CD14-positive monocyte (primary cell): ENCODE data around the gene NTNG2. TPM values are rescaled to one million over a fixed set of nuclear protein-coding genes. Genes with fewer than 3 reads are reported as not detected.

Experiments used
- DNase-seq, 3 donors: peaks; one replicate each; pipeline ENCODE4 v3.0.0-alpha.2; 2011 to 2022
- H2AFZ ChIP-seq: 2 replicates; pipeline ENCODE4 v1.6.0; 2012; ENCODE audit warnings: mild to moderate bottlenecking, low read depth, low read length, inconsistent platforms; ENCODE audit not compliant: insufficient read depth, poor library complexity, severe bottlenecking
- H3K27ac ChIP-seq, 2 donors: 1 replicate in 1 of 2; 2 replicates in 1 of 2; pipeline ENCODE4 v1.5.1; 2012 to 2013; ENCODE audit warnings: low read length in 2 of 2, control low read depth in 1 of 2, inconsistent platforms in 1 of 2, low read depth in 1 of 2, mild to moderate bottlenecking in 1 of 2
- H3K27me3 ChIP-seq, 2 donors: one replicate each; pipeline versions ENCODE4 v1.6.0 to v1.6.1; 2011 to 2013; ENCODE audit warnings: low read length in 2 of 2; ENCODE audit not compliant: control insufficient read depth in 2 of 2, insufficient read depth in 2 of 2
- H3K36me3 ChIP-seq, 2 donors: replicated peaks in 1 of 2; 1 replicate in 1 of 2; 2 replicates in 1 of 2; pipeline versions ENCODE4 v1.5.1 to v1.6.1; 2012 to 2013; ENCODE audit warnings: low read length in 2 of 2, control low read depth in 1 of 2, inconsistent platforms in 1 of 2, mild to moderate bottlenecking in 1 of 2; ENCODE audit not compliant: insufficient read depth in 2 of 2, control insufficient read depth in 1 of 2
- H3K4me1 ChIP-seq, 2 donors: 1 replicate in 1 of 2; 2 replicates in 1 of 2; pipeline versions ENCODE4 v1.5.1 to v1.6.1; 2012 to 2013; ENCODE audit warnings: low read length in 2 of 2, control low read depth in 1 of 2, inconsistent platforms in 1 of 2, mild to moderate bottlenecking in 1 of 2, moderate library complexity in 1 of 2; ENCODE audit not compliant: insufficient read depth in 2 of 2, control insufficient read depth in 1 of 2
- H3K4me2 ChIP-seq: replicated peaks from 2 replicates; pipeline ENCODE3; 2012; ENCODE audit warnings: low read length, moderate library complexity, mild to moderate bottlenecking; ENCODE audit not compliant: poor library complexity, severe bottlenecking; ENCODE audit errors: extremely low read depth
- H3K4me3 ChIP-seq, 3 experiments: fragments of 200-600 bp in 1 of 3; sonication (generic) in 1 of 3; replicated peaks in 1 of 3; 1 replicate in 2 of 3; 2 replicates in 1 of 3; pipeline ENCODE4 v1.5.1; 2011 to 2013; ENCODE audit warnings: low read length in 3 of 3, mild to moderate bottlenecking in 3 of 3, control low read depth in 2 of 3, low read depth in 2 of 3, inconsistent platforms in 1 of 3, moderate library complexity in 1 of 3
- H3K79me2 ChIP-seq: 2 replicates; pipeline ENCODE4 v1.6.0; 2012; ENCODE audit warnings: mild to moderate bottlenecking, control low read depth, inconsistent platforms, low read length, moderate library complexity; ENCODE audit not compliant: insufficient read depth
- H3K9ac ChIP-seq: 2 replicates; pipeline ENCODE4 v1.6.0; 2017; ENCODE audit warnings: low read length, mild to moderate bottlenecking; ENCODE audit not compliant: insufficient read depth, poor library complexity, severe bottlenecking
- H3K9me3 ChIP-seq, 2 donors: replicated peaks in 1 of 2; 1 replicate in 1 of 2; 2 replicates in 1 of 2; pipeline versions ENCODE4 v1.5.1 to v1.6.1; 2012 to 2013; ENCODE audit warnings: low read length in 2 of 2, control low read depth in 1 of 2; ENCODE audit not compliant: control insufficient read depth in 1 of 2, insufficient read depth in 1 of 2
- H4K20me1 ChIP-seq: 2 replicates; pipeline ENCODE4 v1.6.0; 2012; ENCODE audit warnings: mild to moderate bottlenecking, low read length, control low read depth, moderate library complexity; ENCODE audit not compliant: insufficient read depth
- H3K27ac Mint-ChIP-seq, 7 donors: one replicate each; pipeline ENCODE4 v1.8.0; 2020; ENCODE audit warnings: mild to moderate bottlenecking in 7 of 7, mixed read lengths in 7 of 7, moderate library complexity in 6 of 7, inconsistent platforms in 2 of 7
- H3K27me3 Mint-ChIP-seq, 3 donors: one replicate each; pipeline ENCODE4 v1.8.0; 2021 to 2022; ENCODE audit warnings: low read depth in 3 of 3, mild to moderate bottlenecking in 3 of 3, mixed read lengths in 3 of 3, moderate library complexity in 3 of 3, inconsistent platforms in 1 of 3
- H3K36me3 Mint-ChIP-seq, 2 donors: one replicate each; pipeline ENCODE4 v1.8.0; 2020; ENCODE audit warnings: mixed read lengths in 2 of 2, inconsistent platforms in 1 of 2, mild to moderate bottlenecking in 1 of 2
- H3K4me1 Mint-ChIP-seq: one replicate; pipeline ENCODE4 v1.8.0; 2020; ENCODE audit warnings: mild to moderate bottlenecking, mixed read lengths
- H3K4me3 Mint-ChIP-seq, 2 donors: one replicate each; pipeline ENCODE4 v1.8.0; 2020; ENCODE audit warnings: mild to moderate bottlenecking in 2 of 2, mixed read lengths in 2 of 2, moderate library complexity in 1 of 2
- H3K9me3 Mint-ChIP-seq, 7 donors: one replicate each; pipeline ENCODE4 v1.8.0; 2020 to 2022; ENCODE audit warnings: mixed read lengths in 7 of 7, mild to moderate bottlenecking in 6 of 7, moderate library complexity in 6 of 7, inconsistent platforms in 2 of 7
- CTCF ChIP-seq: fragments of 200-600 bp; IDR thresholded peaks from one replicate; pipeline ENCODE4 v1.8.0; 2022; ENCODE audit warnings: antibody characterized with exemption, mild to moderate bottlenecking
- WGBS: methylation state at CpG from one replicate; pipeline ENCODE4 v1.1.5; 2013; ENCODE audit warnings: missing lambda C conversion rate; ENCODE audit not compliant: insufficient coverage; 5-methylcytosine and 5-hydroxymethylcytosine counted together
- intact Hi-C, 2 donors: fragments of 100-400 bp; cut with micrococcal nuclease; formaldehyde crosslinking; loops; one replicate each; pipeline versions ENCODE4 v1.15.0 to v1.15.1; 2023
- polyA plus RNA-seq, 3 donors: library from polyadenylated mRNA; depleted of rRNA in 1 of 3; unstranded in 2 of 3; stranded (reverse) in 1 of 3; fragments of 300-500 nt in 2 of 3; fragments of >200 nt in 1 of 3; fragmentation: Illumina TruSeq in 2 of 3; gene quantifications; 1 replicate in 2 of 3; 2 replicates in 1 of 3; pipeline ENCODE4 v1.2.3, GENCODE V29; 2012 to 2021

NTNG2 gene
- polyA plus RNA-seq, 3 donors = 2.1 to 10.0 (median 5.0) TPM

- intact Hi-C loops = no loop called here
- no peak for DNase-seq
- Mint-ChIP-seq H3K9me3 (no peaks in the 10 kb centered on the region), H3K4me3 (no peak overlapping the region), H3K4me1 (peaks cover 6% of the 10 kb centered on the region), H3K27ac (no peak overlapping the region), H3K36me3 (peaks cover 43 to 47% of the 10 kb centered on the region in 2 donors), H3K27me3 (no peaks in the 10 kb centered on the region)
- H4K20me1 ChIP-seq = peaks cover 71% of the 10 kb centered on the region
- no peak overlapping the region for H3K4me3 ChIP-seq
- H3K36me3 ChIP-seq = peaks cover 42 to 49% of the 10 kb centered on the region in 2 donors
- H3K4me1 ChIP-seq = peaks cover 0 to 4% of the 10 kb centered on the region in 2 donors
- no peaks in the 10 kb centered on the region for H3K27me3 ChIP-seq
- H3K4me2 ChIP-seq = no peak overlapping the region
- no peaks in the 10 kb centered on the region for H3K79me2 ChIP-seq
- H2AFZ ChIP-seq = no peak overlapping the region
- no peak overlapping the region for H3K27ac ChIP-seq
- no peak overlapping the region for H3K9ac ChIP-seq
- no peaks in the 10 kb centered on the region for H3K9me3 ChIP-seq
- WGBS = 100% methylated on average over 2 of the region's 3 CpGs
- TF ChIP-seq CTCF = no peak
These were observed 99.0 kb downstream of the NTNG2 start for GRCh38 chr9:132260846-132261245.

- no peak for DNase-seq
- H3K9me3 Mint-ChIP-seq = no peaks in the 10 kb centered on the region
- Histone ChIP-seq H3K9ac (no peak overlapping the region), H3K4me2 (no peak overlapping the region), H2AFZ (no peak overlapping the region), H3K36me3 (peaks cover 89 to 99% of the 10 kb centered on the region in 2 donors), H4K20me1 (peaks cover 98% of the 10 kb centered on the region), H3K27me3 (no peaks in the 10 kb centered on the region), H3K4me3 (no peak overlapping the region), H3K4me1 (no peaks in the 10 kb centered on the region), H3K79me2 (no peaks in the 10 kb centered on the region), H3K9me3 (no peaks in the 10 kb centered on the region), H3K27ac (no peak overlapping the region)
- no peak overlapping the region for H3K4me3 Mint-ChIP-seq
- peaks cover 71 to 93% of the 10 kb centered on the region in 2 donors for H3K36me3 Mint-ChIP-seq
- TF ChIP-seq CTCF = no peak
- no peak overlapping the region for H3K27ac Mint-ChIP-seq
- WGBS = no CpG with 5 or more reads among the region's 3 CpGs
- H3K4me1 Mint-ChIP-seq = no peaks in the 10 kb centered on the region
- intact Hi-C loops = loop anchor here in 1 of 2 donors (5.0 kb wide), 1 partner anchor 504 kb away; no protein-coding TSS in a partner anchor
- H3K27me3 Mint-ChIP-seq = no peaks in the 10 kb centered on the region
These were observed 104.2 kb downstream of the NTNG2 start for GRCh38 chr9:132266017-132266416.
